ENCODE measurements around the gene BTN2A1. TPM values are rescaled to one million over a fixed set of nuclear protein-coding genes. Genes with fewer than 3 reads are reported as not detected.

The BTN2A1 gene
- total RNA-seq, 1 donor from 2014 or later = 27.4 TPM

- intact Hi-C loops (cut with micrococcal nuclease) = no loop called here
Measured at GRCh38 chr6:26464014-26464413, 6.3 kb downstream of the BTN2A1 start.

- intact Hi-C loops (cut with micrococcal nuclease) = no loop called here
Measured at GRCh38 chr6:26464416-26465131, 6.8 kb downstream of the BTN2A1 start.

GRCh38 chr6:26465776-26466175 lies 8.0 kb downstream of the BTN2A1 start:
- intact Hi-C loops (cut with micrococcal nuclease) = no loop called here

GRCh38 chr6:26468829-26469228 lies 11.1 kb downstream of the BTN2A1 start:
- intact Hi-C loops (cut with micrococcal nuclease) = no loop called here

GRCh38 chr6:26470643-26471042 lies 12.9 kb downstream of the BTN2A1 start:
- intact Hi-C loops (cut with micrococcal nuclease) = loop anchor here (5.0 kb wide), 1 partner anchor 68 kb away; the partner anchor contains the start of gene BTN3A1

GRCh38 chr6:26471970-26472369 lies 14.2 kb downstream of the BTN2A1 start:
- intact Hi-C loops (cut with micrococcal nuclease) = loop anchor here (5.0 kb wide), 1 partner anchor 70 kb away; the partner anchor contains the start of gene BTN3A1

GRCh38 chr6:26472549-26473290 lies 15.0 kb downstream of the BTN2A1 start:
- intact Hi-C loops (cut with micrococcal nuclease) = loop anchor here (1.0 to 5.0 kb wide), 2 partner anchors 32 to 70 kb away; partner anchors contain the start of genes BTN3A1 and BTN3A3

- intact Hi-C loops (cut with micrococcal nuclease) = loop anchor here (1.0 to 5.0 kb wide), 2 partner anchors 33 to 71 kb away; partner anchors contain the start of genes BTN3A1 and BTN3A3
Measured at GRCh38 chr6:26473429-26473757, 15.6 kb downstream of the BTN2A1 start.

GRCh38 chr6:26473758-26474438 lies 16.1 kb downstream of the BTN2A1 start:
- intact Hi-C loops (cut with micrococcal nuclease) = loop anchor here (1.0 to 5.0 kb wide), 5 partner anchors 17 to 72 kb away; partner anchors contain the start of genes BTN2A1, BTN3A1 and BTN3A3

- intact Hi-C loops (cut with micrococcal nuclease) = loop anchor here (1.0 to 5.0 kb wide), 4 partner anchors 17 to 72 kb away; partner anchors contain the start of genes BTN2A1 and BTN3A1
Measured at GRCh38 chr6:26474439-26474881, 16.7 kb downstream of the BTN2A1 start.

- intact Hi-C loops (cut with micrococcal nuclease) = loop anchor here (2.0 kb wide), 1 partner anchor 61 kb away; no protein-coding TSS in a partner anchor
Measured at GRCh38 chr6:26475823-26476729, 18.3 kb downstream of the BTN2A1 start.

- intact Hi-C loops (cut with micrococcal nuclease) = no loop called here
Measured at GRCh38 chr6:26476896-26477295, 19.1 kb downstream of the BTN2A1 start.

- intact Hi-C loops (cut with micrococcal nuclease) = no loop called here
Measured at GRCh38 chr6:26477426-26477825, 19.7 kb downstream of the BTN2A1 start.

GRCh38 chr6:26478100-26478984 lies 20.6 kb downstream of the BTN2A1 start:
- intact Hi-C loops (cut with micrococcal nuclease) = no loop called here

- intact Hi-C loops (cut with micrococcal nuclease) = no loop called here
Measured at GRCh38 chr6:26478985-26479278, 21.2 kb downstream of the BTN2A1 start.

- intact Hi-C loops (cut with micrococcal nuclease) = no loop called here
Measured at GRCh38 chr6:26482338-26482737, 24.6 kb downstream of the BTN2A1 start.

GRCh38 chr6:26483727-26484126 lies 26.0 kb downstream of the BTN2A1 start:
- intact Hi-C loops (cut with micrococcal nuclease) = no loop called here

- intact Hi-C loops (cut with micrococcal nuclease) = no loop called here
Measured at GRCh38 chr6:26484161-26484560, 26.4 kb downstream of the BTN2A1 start.

- intact Hi-C loops (cut with micrococcal nuclease) = no loop called here
Measured at GRCh38 chr6:26485112-26485780, 27.5 kb downstream of the BTN2A1 start.

All from T-helper 2 cell treated with Interferon-gamma antibody and Interleukin-4, amounts not matched to agents 100 ng/mL and 5 ng/mL, for 36 hours (primary cell).